ENCODE data around the gene YTHDF1. TPM values are rescaled to one million over a fixed set of nuclear protein-coding genes. Genes with fewer than 3 reads are reported as not detected.
"Not testable (repeated sequence)": the region's sequence is repeated elsewhere in the genome, so short reads cannot be mapped to it uniquely, and the experiment has no call there.

The YTHDF1 gene
- total and polyA plus RNA-seq, 2 donors (not counting 1 experiment from before 2014, with no cell fraction given), result 16.3 to 25.9 TPM

GRCh38 chr20:63158352-63158751 lies 57.6 kb downstream of the YTHDF1 start:
- Histone ChIP-seq H3K9me3 (ENCODE audit: control insufficient read depth, insufficient read depth, low read depth, low read length) (no peaks in the 10 kb centered on the region), H3K4me3 (replicated peaks in 1 of 4; ENCODE audit: control extremely low read depth in 1 of 4, insufficient read depth in 1 of 4, low read depth in 3 of 4, low read length in 4 of 4) (no peak overlapping the region), H3K36me3 (ENCODE audit: control insufficient read depth, insufficient read depth, low read length) (no peaks in the 10 kb centered on the region), H3K4me2 (ENCODE audit: extremely low read depth, insufficient read depth, low read length) (no peak overlapping the region), H3K27me3 (ENCODE audit: control insufficient read depth, insufficient read depth, low read length) (no peaks in the 10 kb centered on the region), H2AFZ (ENCODE audit: low read length) (no peak overlapping the region), H3K79me2 (ENCODE audit: control insufficient read depth, insufficient read depth, low read length) (no peaks in the 10 kb centered on the region), H3K27ac (ENCODE audit: insufficient read depth, low read length) (no peak overlapping the region), H3K4me1 (ENCODE audit: control insufficient read depth, extremely low read depth, insufficient read depth, low read length) (no peaks in the 10 kb centered on the region), H3K9ac (ENCODE audit: insufficient read depth, low read length) (no peak overlapping the region), H4K20me1 (ENCODE audit: control insufficient read depth, extremely low read depth, insufficient read depth, low read length) (no peaks in the 10 kb centered on the region)
- TF ChIP-seq CTCF (conservative IDR thresholded peaks at IDR 0.05 in 1 of 2, IDR thresholded peaks at IDR 0.05 in 1 of 2; ENCODE audit: low read depth in 1 of 2, low read length in 2 of 2) (no peak), EZH2 (IDR thresholded peaks at IDR 0.05; ENCODE audit: low read length, missing control alignments) (no peak)
- DNase-seq (ENCODE audit: low read depth in 2 of 2), result no peak

- DNase-seq (ENCODE audit: low read depth in 2 of 2); H3K27me3 ChIP-seq (ENCODE audit: control insufficient read depth, insufficient read depth, low read length); H3K27ac ChIP-seq (ENCODE audit: insufficient read depth, low read length); H3K9ac ChIP-seq (ENCODE audit: insufficient read depth, low read length); H3K79me2 ChIP-seq (ENCODE audit: control insufficient read depth, insufficient read depth, low read length); H3K4me2 ChIP-seq (ENCODE audit: extremely low read depth, insufficient read depth, low read length); H3K4me1 ChIP-seq (ENCODE audit: control insufficient read depth, extremely low read depth, insufficient read depth, low read length); H3K4me3 ChIP-seq (replicated peaks in 1 of 4; ENCODE audit: control extremely low read depth in 1 of 4, insufficient read depth in 1 of 4, low read depth in 3 of 4, low read length in 4 of 4); H2AFZ ChIP-seq (ENCODE audit: low read length); H3K9me3 ChIP-seq (ENCODE audit: control insufficient read depth, insufficient read depth, low read depth, low read length); H4K20me1 ChIP-seq (ENCODE audit: control insufficient read depth, extremely low read depth, insufficient read depth, low read length); H3K36me3 ChIP-seq (ENCODE audit: control insufficient read depth, insufficient read depth, low read length): not testable (repeated sequence)
These were observed 58.5 kb downstream of the YTHDF1 start for GRCh38 chr20:63157431-63157830.

DNA sequence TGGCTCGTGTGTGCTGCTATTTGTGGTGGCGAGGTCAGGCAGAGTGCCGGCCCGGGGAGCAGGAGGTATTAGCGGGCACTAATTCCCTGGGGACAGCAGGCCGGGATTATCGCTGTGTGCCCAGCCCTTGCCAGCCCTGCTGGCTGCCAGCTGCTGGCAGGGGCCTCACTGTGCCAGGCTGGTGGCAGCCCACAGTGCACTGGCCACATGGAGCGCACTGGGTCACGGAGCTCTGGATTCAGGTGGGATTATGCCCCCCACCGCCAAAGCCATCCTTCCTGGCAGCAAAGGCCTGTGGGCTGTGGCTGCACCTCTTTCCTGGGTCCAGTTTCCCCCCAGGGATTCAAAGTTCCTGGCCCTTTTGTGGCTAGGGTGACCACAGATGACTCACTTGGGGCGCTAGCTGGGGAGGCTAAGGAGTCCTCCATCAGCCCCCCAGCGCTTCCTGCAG lies 59.7 kb downstream of the YTHDF1 start:
- Histone ChIP-seq H3K4me3 (replicated peaks in 1 of 4; ENCODE audit: control extremely low read depth in 1 of 4, insufficient read depth in 1 of 4, low read depth in 3 of 4, low read length in 4 of 4) (no peak overlapping the region), H3K9me3 (ENCODE audit: control insufficient read depth, insufficient read depth, low read depth, low read length) (no peaks in the 10 kb centered on the region), H3K4me2 (ENCODE audit: extremely low read depth, insufficient read depth, low read length) (no peak overlapping the region), H2AFZ (ENCODE audit: low read length) (no peak overlapping the region), H3K9ac (ENCODE audit: insufficient read depth, low read length) (no peak overlapping the region), H3K27ac (ENCODE audit: insufficient read depth, low read length) (no peak overlapping the region), H3K79me2 (ENCODE audit: control insufficient read depth, insufficient read depth, low read length) (no peaks in the 10 kb centered on the region), H4K20me1 (ENCODE audit: control insufficient read depth, extremely low read depth, insufficient read depth, low read length) (no peaks in the 10 kb centered on the region), H3K36me3 (ENCODE audit: control insufficient read depth, insufficient read depth, low read length) (no peaks in the 10 kb centered on the region), H3K27me3 (ENCODE audit: control insufficient read depth, insufficient read depth, low read length) (peaks cover 3% of the 10 kb centered on the region), H3K4me1 (ENCODE audit: control insufficient read depth, extremely low read depth, insufficient read depth, low read length) (no peaks in the 10 kb centered on the region)
- TF ChIP-seq EZH2 (IDR thresholded peaks at IDR 0.05; ENCODE audit: low read length, missing control alignments), result no peak
- TF ChIP-seq CTCF (conservative IDR thresholded peaks at IDR 0.05 in 1 of 2, IDR thresholded peaks at IDR 0.05 in 1 of 2; ENCODE audit: low read depth in 1 of 2, low read length in 2 of 2), result no peak
- no peak for DNase-seq (ENCODE audit: low read depth in 2 of 2)

All from fibroblast of lung (primary cell).